B cell (primary cell): ENCODE data around the gene PHACTR1. TPM values are rescaled to one million over a fixed set of nuclear protein-coding genes. Genes with fewer than 3 reads are reported as not detected.

Experiments used
- ATAC-seq: fragments of 200-7000 bp; cut with Tn5 transposase; one replicate; pipeline ENCODE4 v1.10.0; 2021; ENCODE audit warnings: low read depth, mild to moderate bottlenecking, moderate number of reproducible peaks, moderate library complexity
- CTCF ChIA-PET: fragments of 350-600 bp; sonication (Branson Sonifier 250); formaldehyde crosslinking; loops from one replicate; lab custom pipeline; 2021; ENCODE audit warnings: antibody characterized with exemption, inconsistent platforms; lab: Charles Lee
- POLR2A ChIA-PET: fragments of 350-600 bp; sonication (Branson Sonifier 250); formaldehyde crosslinking; loops from one replicate; lab custom pipeline; 2021; ENCODE audit warnings: antibody characterized with exemption; lab: Charles Lee
- DNase-seq: peaks from one replicate; pipeline ENCODE4 v3.0.0; 2013
- H2AFZ ChIP-seq: 2 replicates; pipeline ENCODE4 v1.6.1; 2012; ENCODE audit warnings: mild to moderate bottlenecking, low read depth, low read length; ENCODE audit not compliant: insufficient read depth, poor library complexity, severe bottlenecking
- H3K27ac ChIP-seq, 2 donors: 1 replicate in 1 of 2; 2 replicates in 1 of 2; pipeline ENCODE4 v1.5.1; 2012 to 2013; ENCODE audit warnings: low read length in 2 of 2, mild to moderate bottlenecking in 2 of 2, moderate library complexity in 1 of 2
- H3K27me3 ChIP-seq, 4 experiments: fragments of 200-600 bp in 1 of 4; sonication (generic) in 1 of 4; replicated peaks in 1 of 4; 1 replicate in 2 of 4; 2 replicates in 2 of 4; pipeline versions ENCODE4 v1.6.1 to v1.7.0; 2013 to 2016; ENCODE audit warnings: low read length in 3 of 4, mild to moderate bottlenecking in 2 of 4, mixed read lengths in 1 of 4, moderate library complexity in 1 of 4; ENCODE audit not compliant: insufficient read depth in 4 of 4, control insufficient read depth in 3 of 4; ENCODE audit errors: control extremely low read depth in 1 of 4
- H3K36me3 ChIP-seq, 2 experiments: replicated peaks in 1 of 2; 1 replicate in 1 of 2; 2 replicates in 1 of 2; pipeline versions ENCODE4 v1.6.1 to v1.7.1; 2013; ENCODE audit warnings: low read length in 1 of 2; ENCODE audit not compliant: insufficient read depth in 2 of 2, control insufficient read depth in 1 of 2; ENCODE audit errors: control extremely low read depth in 1 of 2, extremely low read depth in 1 of 2
- H3K4me1 ChIP-seq, 2 donors: fragments of 200-600 bp in 1 of 2; sonication (generic) in 1 of 2; 1 replicate in 1 of 2; 2 replicates in 1 of 2; pipeline versions ENCODE4 v1.5.1 to v1.6.1; 2013 to 2017; ENCODE audit warnings: low read length in 2 of 2; ENCODE audit not compliant: control insufficient read depth in 2 of 2, insufficient read depth in 2 of 2
- H3K4me2 ChIP-seq: replicated peaks from 2 replicates; pipeline ENCODE3; 2012; ENCODE audit warnings: mild to moderate bottlenecking, low read depth, low read length; ENCODE audit not compliant: poor library complexity, severe bottlenecking
- H3K4me3 ChIP-seq, 5 experiments: fragments of 200-600 bp in 1 of 5; sonication (generic) in 1 of 5; 1 replicate in 3 of 5; 2 replicates in 2 of 5; pipeline versions ENCODE4 v1.5.1 to v1.7.0; 2011 to 2016; ENCODE audit warnings: low read length in 4 of 5, mild to moderate bottlenecking in 4 of 5, low read depth in 2 of 5, control low read depth in 1 of 5, moderate library complexity in 1 of 5; ENCODE audit not compliant: insufficient read depth in 1 of 5; ENCODE audit errors: control extremely low read depth in 1 of 5, extremely low read depth in 1 of 5
- H3K79me2 ChIP-seq: fragments of 200-600 bp; sonication (generic); one replicate; pipeline ENCODE4 v1.6.0; 2016; ENCODE audit warnings: low read length; ENCODE audit not compliant: control insufficient read depth, insufficient read depth
- H3K9ac ChIP-seq: fragments of 200-600 bp; sonication (generic); 2 replicates; pipeline ENCODE4 v1.6.1; 2017; ENCODE audit warnings: mild to moderate bottlenecking, low read length, moderate library complexity
- H3K9me3 ChIP-seq, 3 donors: one replicate each; pipeline versions ENCODE4 v1.6.1 to v1.7.1; 2013; ENCODE audit warnings: low read length in 2 of 3; ENCODE audit not compliant: control insufficient read depth in 2 of 3, insufficient read depth in 1 of 3; ENCODE audit errors: control extremely low read depth in 1 of 3
- H4K20me1 ChIP-seq: 2 replicates; pipeline ENCODE4 v1.6.0; 2012; ENCODE audit warnings: mild to moderate bottlenecking, low read length; ENCODE audit not compliant: insufficient read depth, control insufficient read depth, poor library complexity, severe bottlenecking
- H3K27ac Mint-ChIP-seq: one replicate; pipeline ENCODE4 v1.8.0; 2021; ENCODE audit warnings: mixed read lengths
- H3K27me3 Mint-ChIP-seq: one replicate; pipeline ENCODE4 v1.8.0; 2021; ENCODE audit warnings: mixed read lengths
- H3K4me1 Mint-ChIP-seq: one replicate; pipeline ENCODE4 v1.8.0; 2021; ENCODE audit warnings: mixed read lengths
- H3K4me3 Mint-ChIP-seq: one replicate; pipeline ENCODE4 v1.8.0; 2021; ENCODE audit warnings: mixed read lengths
- H3K9me3 Mint-ChIP-seq: one replicate; pipeline ENCODE4 v1.8.0; 2022; ENCODE audit warnings: mixed read lengths; ENCODE audit not compliant: insufficient read depth
- CTCF ChIP-seq: fragments of 200-600 bp; IDR thresholded peaks from one replicate; pipeline ENCODE4 v1.8.0; 2022; ENCODE audit warnings: antibody characterized with exemption, mild to moderate bottlenecking
- EZH2 ChIP-seq: IDR thresholded peaks from 2 replicates; pipeline ENCODE4 v1.6.1; 2012; ENCODE audit warnings: borderline replicate concordance, low read depth, mild to moderate bottlenecking, moderate library complexity, low read length; ENCODE audit not compliant: insufficient read depth, poor library complexity, severe bottlenecking
- WGBS: methylation state at CpG from one replicate; pipeline ENCODE4 v1.1.5; 2013; ENCODE audit warnings: missing lambda C conversion rate; ENCODE audit not compliant: insufficient coverage; 5-methylcytosine and 5-hydroxymethylcytosine counted together
- intact Hi-C: fragments of 100-400 bp; cut with micrococcal nuclease; formaldehyde crosslinking; loops from one replicate; pipeline ENCODE4 v1.10.0; 2022
- polyA plus RNA-seq: library from polyadenylated mRNA; depleted of rRNA; stranded (reverse); fragments of >200 nt; gene quantifications from 2 replicates; pipeline ENCODE4 v1.2.3, GENCODE V29; 2012
- total RNA-seq, 2 donors: library from RNA; stranded (reverse); fragments of 120-200 nt in 1 of 2; gene quantifications; 1 replicate in 1 of 2; 2 replicates in 1 of 2; pipeline versions ENCODE4 v1.2.3 to v1.2.4, GENCODE V29; 2013 to 2022

Gene PHACTR1
- total and polyA plus RNA-seq, 2 donors (not counting 1 experiment from before 2014, with no cell fraction given), result 30.2 to 129 TPM

DNA sequence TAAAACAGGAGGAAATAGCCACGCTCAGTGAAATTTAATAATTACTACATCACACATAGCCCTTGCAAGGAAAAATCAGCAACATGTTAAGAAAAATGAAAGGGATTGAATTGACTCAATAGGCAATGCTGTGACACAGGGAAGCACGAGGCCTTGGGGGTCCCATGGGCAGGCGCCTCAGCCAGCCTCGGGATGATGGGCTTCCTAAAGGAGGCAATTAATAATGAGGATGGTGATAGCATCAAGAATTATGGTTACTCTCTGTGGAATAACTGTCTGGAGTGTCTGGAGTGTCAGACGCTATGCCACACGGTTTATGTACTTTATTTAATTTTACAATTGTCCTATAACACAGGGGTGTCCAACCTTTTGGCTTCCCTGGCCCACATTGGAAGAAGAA is 481.6 kb downstream of the PHACTR1 start:
- Histone ChIP-seq H3K4me1 (peaks cover 9% of the 10 kb centered on the region in 2 donors), H3K4me3 (no peak overlapping the region), H3K27ac (no peak overlapping the region), H3K27me3 (no peaks in the 10 kb centered on the region), H3K79me2 (peaks cover 7% of the 10 kb centered on the region), H3K9me3 (no peaks in the 10 kb centered on the region), H2AFZ (no peak overlapping the region), H3K36me3 (no peaks in the 10 kb centered on the region), H3K9ac (no peak overlapping the region), H3K4me2 (no peak overlapping the region), H4K20me1 (no peaks in the 10 kb centered on the region)
- H3K4me3 Mint-ChIP-seq, result no peak overlapping the region
- 58% methylated on average over 3 of the region's 6 CpGs for WGBS
- ChIA-PET CTCF (interaction anchor here (1.5 kb wide), 1 partner anchor 81 kb away, joined by 4 read pairs; no protein-coding TSS in a partner anchor), POLR2A (no interaction called here)
- intact Hi-C loops, result loop anchor here (10.0 kb wide), 1 partner anchor 337 kb away; no protein-coding TSS in a partner anchor
- no peak for DNase-seq
- H3K4me1 Mint-ChIP-seq, result peaks cover 14% of the 10 kb centered on the region
- H3K27ac Mint-ChIP-seq, result no peak overlapping the region
- TF ChIP-seq EZH2 (no peak), CTCF (no peak)
- H3K27me3 Mint-ChIP-seq, result no peaks in the 10 kb centered on the region
- no peaks in the 10 kb centered on the region for H3K9me3 Mint-ChIP-seq
- ATAC-seq, result no peak

- Histone ChIP-seq H3K9ac (no peak overlapping the region), H3K4me3 (no peak overlapping the region), H3K27ac (no peak overlapping the region), H3K36me3 (no peaks in the 10 kb centered on the region), H3K4me1 (peaks cover 0 to 7% of the 10 kb centered on the region in 2 donors), H3K79me2 (no peaks in the 10 kb centered on the region), H3K27me3 (no peaks in the 10 kb centered on the region), H2AFZ (no peak overlapping the region), H3K4me2 (no peak overlapping the region), H4K20me1 (no peaks in the 10 kb centered on the region), H3K9me3 (no peaks in the 10 kb centered on the region)
- H3K27ac Mint-ChIP-seq, result no peak overlapping the region
- intact Hi-C loops, result no loop called here
- no peak for TF ChIP-seq EZH2
- TF ChIP-seq CTCF, result no peak
- H3K4me1 Mint-ChIP-seq, result peaks cover 9% of the 10 kb centered on the region
- ChIA-PET POLR2A (interaction anchor here (1.2 to 1.6 kb wide), 2 partner anchors 84 to 127 kb away, joined by 3 to 7 read pairs; partner anchors contain the start of gene TBC1D7), CTCF (interaction anchor here (0.6 to 1.7 kb wide), 3 partner anchors 114 to 130 kb away, joined by 3 to 9 read pairs (median 5); partner anchors contain the start of gene TBC1D7)
- no peaks in the 10 kb centered on the region for H3K27me3 Mint-ChIP-seq
- no peaks in the 10 kb centered on the region for H3K9me3 Mint-ChIP-seq
- no peak for DNase-seq
- ATAC-seq, result no peak
- WGBS, result 88% methylated on average over 6 of the region's 6 CpGs
- no peak overlapping the region for H3K4me3 Mint-ChIP-seq
These were observed 484.8 kb downstream of the PHACTR1 start for GRCh38 chr6:13201336-13201735.
